ENCODE measurements around the gene ADARB2. TPM values are rescaled to one million over a fixed set of nuclear protein-coding genes. Genes with fewer than 3 reads are reported as not detected.

ADARB2 gene
- total RNA-seq, 1 donor from 2014 or later: 1.8 TPM

- no peaks in the 10 kb centered on the region for H3K36me3 Mint-ChIP-seq (ENCODE audit: low read depth)
- TF ChIP-seq CTCF (conservative IDR thresholded peaks at IDR 0.05): no peak
- no peak overlapping the region for H3K4me3 Mint-ChIP-seq
- H3K4me1 Mint-ChIP-seq: no peaks in the 10 kb centered on the region
- no peak for DNase-seq (ENCODE audit: low read depth, low spot score)
- H3K9me3 Mint-ChIP-seq: peaks cover 7% of the 10 kb centered on the region
- H3K27me3 Mint-ChIP-seq (ENCODE audit: low read depth): no peaks in the 10 kb centered on the region
- no peak overlapping the region for H3K27ac Mint-ChIP-seq (ENCODE audit: unreplicated experiment)
Measured at GRCh38 chr10:1508096-1508495, 229.2 kb downstream of the ADARB2 start.

DNA sequence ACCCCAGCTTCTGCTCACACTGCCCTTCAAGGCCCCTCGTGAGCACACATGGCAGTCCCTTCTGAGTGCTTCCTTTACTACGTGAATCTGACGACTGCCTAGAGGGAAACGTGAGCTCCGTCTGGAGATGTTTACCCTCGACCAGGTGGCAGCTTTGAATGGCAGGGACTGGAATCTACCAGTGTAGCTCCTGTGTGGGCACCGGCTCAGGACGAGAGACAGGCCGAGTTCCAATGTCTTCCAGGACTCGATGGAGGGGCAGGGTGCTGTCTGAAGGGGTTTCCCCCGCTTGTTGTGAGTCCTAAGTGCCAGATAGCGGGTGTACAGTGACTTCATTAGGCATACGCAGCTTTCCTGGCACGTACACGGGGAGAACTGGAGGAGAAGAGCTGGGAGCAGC is 229.9 kb downstream of the ADARB2 start:
- Mint-ChIP-seq H3K36me3 (ENCODE audit: low read depth) (no peaks in the 10 kb centered on the region), H3K27ac (ENCODE audit: unreplicated experiment) (no peak overlapping the region)
- DNase-seq (ENCODE audit: low read depth, low spot score): no peak

DNA sequence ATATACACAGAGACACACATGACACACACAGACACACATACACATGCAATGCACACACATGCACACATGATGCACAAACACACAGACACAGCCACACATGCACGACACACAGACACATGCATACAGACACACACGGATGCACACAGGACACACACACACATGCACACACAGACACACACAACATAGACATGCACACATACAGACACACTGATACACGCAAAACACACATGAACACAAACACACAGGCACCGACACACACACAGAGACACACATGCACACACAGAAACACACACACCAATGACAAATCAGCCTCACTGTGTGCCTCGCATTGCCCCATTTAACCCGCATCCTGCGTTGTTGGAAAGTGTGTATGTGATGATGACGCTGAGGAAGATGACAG is 232.4 kb downstream of the ADARB2 start:
- peaks cover 3% of the 10 kb centered on the region for H3K9me3 Mint-ChIP-seq
- H3K27ac Mint-ChIP-seq (ENCODE audit: unreplicated experiment): no peak overlapping the region
- no peaks in the 10 kb centered on the region for H3K36me3 Mint-ChIP-seq (ENCODE audit: low read depth)
- no peaks in the 10 kb centered on the region for H3K4me1 Mint-ChIP-seq
- no peak for DNase-seq (ENCODE audit: low read depth, low spot score)
- H3K27me3 Mint-ChIP-seq (ENCODE audit: low read depth): no peaks in the 10 kb centered on the region
- no peak overlapping the region for H3K4me3 Mint-ChIP-seq
- no peak for TF ChIP-seq CTCF (conservative IDR thresholded peaks at IDR 0.05)

More for the DNA sequence above, 229.9 kb downstream of the ADARB2 start:
- Mint-ChIP-seq H3K4me3 (no peak overlapping the region), H3K9me3 (peaks cover 7% of the 10 kb centered on the region), H3K4me1 (no peaks in the 10 kb centered on the region), H3K27me3 (ENCODE audit: low read depth) (no peaks in the 10 kb centered on the region)
- TF ChIP-seq CTCF (conservative IDR thresholded peaks at IDR 0.05): no peak

- Mint-ChIP-seq H3K9me3 (peaks cover 3% of the 10 kb centered on the region), H3K4me3 (no peak overlapping the region), H3K27ac (ENCODE audit: unreplicated experiment) (no peak overlapping the region), H3K36me3 (ENCODE audit: low read depth) (no peaks in the 10 kb centered on the region), H3K27me3 (ENCODE audit: low read depth) (no peaks in the 10 kb centered on the region), H3K4me1 (no peaks in the 10 kb centered on the region)
- DNase-seq (ENCODE audit: low read depth, low spot score): no peak
- no peak for TF ChIP-seq CTCF (conservative IDR thresholded peaks at IDR 0.05)
Measured at GRCh38 chr10:1504286-1504685, 233.0 kb downstream of the ADARB2 start.

- no peaks in the 10 kb centered on the region for H3K36me3 Mint-ChIP-seq (ENCODE audit: low read depth)
- no peaks in the 10 kb centered on the region for H3K4me1 Mint-ChIP-seq
- H3K4me3 Mint-ChIP-seq: no peak overlapping the region
- no peak for TF ChIP-seq CTCF (conservative IDR thresholded peaks at IDR 0.05)
- H3K27ac Mint-ChIP-seq (ENCODE audit: unreplicated experiment): peak overlapping the region; percentile 17
- DNase-seq (ENCODE audit: low read depth, low spot score): no peak
- H3K9me3 Mint-ChIP-seq: peaks cover 3% of the 10 kb centered on the region
- H3K27me3 Mint-ChIP-seq (ENCODE audit: low read depth): no peaks in the 10 kb centered on the region
Measured at GRCh38 chr10:1502451-1502850, 234.9 kb downstream of the ADARB2 start.
